Activated T-helper 1 cell treated with anti-CD3 and anti-CD28 coated beads, Interleukin-12 subunit alpha, Interleukin-12 subunit beta, Interleukin-2, Interleukin-4 antibody, amounts not matched to agents 30 ng/mL and 10 ng/mL and 1 ng/mL, durations not matched to agents 14 hours and 24 hours and 36 hours (primary cell): ENCODE results near the gene MRPL49. TPM values are rescaled to one million over a fixed set of nuclear protein-coding genes. Genes with fewer than 3 reads are reported as not detected.

Experiments used
- total RNA-seq: library from RNA; stranded (reverse); gene quantifications from 2 replicates; pipeline ENCODE4 v1.2.3, GENCODE V29; 2022

MRPL49 gene
- total RNA-seq, 1 donor from 2014 or later = 76.4 TPM

Other genes with a start within 250 kb of the MRPL49 start
- gene EHD1, start 243.7 kb upstream of the MRPL49 start, total RNA-seq = 88.0 and 96.9 TPM in 2 replicates
- gene ATG2A, start 205.1 kb upstream of the MRPL49 start, total RNA-seq = 24.6 and 24.9 TPM in 2 replicates
- 7.3 and 14.0 TPM in 2 replicates for gene PPP2R5B, start 197.6 kb upstream of the MRPL49 start, total RNA-seq
- gene GPHA2, start 186.4 kb upstream of the MRPL49 start, total RNA-seq = not detected in 2 replicates
- not detected in 2 replicates for gene MAJIN, start 150.2 kb upstream of the MRPL49 start, total RNA-seq
- not detected in 2 replicates for gene BATF2, start 125.3 kb upstream of the MRPL49 start, total RNA-seq
- 67.3 and 71.2 TPM in 2 replicates for gene ARL2, start 108.2 kb upstream of the MRPL49 start, total RNA-seq
- gene SNX15, start 94.9 kb upstream of the MRPL49 start, total RNA-seq = 19.9 and 30.9 TPM in 2 replicates
- gene SAC3D1, start 81.1 kb upstream of the MRPL49 start, total RNA-seq = 17.4 and 17.7 TPM in 2 replicates
- gene NAALADL1, start 63.8 kb upstream of the MRPL49 start, total RNA-seq = 11.5 and 12.7 TPM in 2 replicates
- gene CDCA5, start 38.3 kb upstream of the MRPL49 start, total RNA-seq = 91.8 and 92.5 TPM in 2 replicates
- 31.9 and 34.5 TPM in 2 replicates for gene ZFPL1, start 38.1 kb upstream of the MRPL49 start, total RNA-seq
- gene VPS51, start 26.1 kb upstream of the MRPL49 start, total RNA-seq = 137 and 139 TPM in 2 replicates
- gene TM7SF2, start 10.4 kb upstream of the MRPL49 start, total RNA-seq = 32.2 and 32.8 TPM in 2 replicates
- 20.8 and 22.1 TPM in 2 replicates for gene ZNHIT2, start 4.6 kb upstream of the MRPL49 start, total RNA-seq
- 1,004 and 1,020 TPM in 2 replicates for gene FAU, start 187 bp upstream of the MRPL49 start, total RNA-seq
- 42.3 and 45.8 TPM in 2 replicates for gene SYVN1, start 12.2 kb downstream of the MRPL49 start, total RNA-seq
- not detected in 2 replicates for gene SPDYC, start 47.9 kb downstream of the MRPL49 start, total RNA-seq
- gene CAPN1, start 59.6 kb downstream of the MRPL49 start, total RNA-seq = 85.9 and 93.5 TPM in 2 replicates
- 78.2 and 78.9 TPM in 2 replicates for gene POLA2, start 139.6 kb downstream of the MRPL49 start, total RNA-seq
- gene CDC42EP2, start 192.5 kb downstream of the MRPL49 start, total RNA-seq = 1.6 and 2.7 TPM in 2 replicates
- 84.5 and 93.1 TPM in 2 replicates for gene DPF2, start 211.5 kb downstream of the MRPL49 start, total RNA-seq
- 1.1 TPM in 2 replicates for gene TIGD3, start 232.4 kb downstream of the MRPL49 start, total RNA-seq